Measurements from ENCODE around the gene BRINP2.

BRINP2 gene

DNA sequence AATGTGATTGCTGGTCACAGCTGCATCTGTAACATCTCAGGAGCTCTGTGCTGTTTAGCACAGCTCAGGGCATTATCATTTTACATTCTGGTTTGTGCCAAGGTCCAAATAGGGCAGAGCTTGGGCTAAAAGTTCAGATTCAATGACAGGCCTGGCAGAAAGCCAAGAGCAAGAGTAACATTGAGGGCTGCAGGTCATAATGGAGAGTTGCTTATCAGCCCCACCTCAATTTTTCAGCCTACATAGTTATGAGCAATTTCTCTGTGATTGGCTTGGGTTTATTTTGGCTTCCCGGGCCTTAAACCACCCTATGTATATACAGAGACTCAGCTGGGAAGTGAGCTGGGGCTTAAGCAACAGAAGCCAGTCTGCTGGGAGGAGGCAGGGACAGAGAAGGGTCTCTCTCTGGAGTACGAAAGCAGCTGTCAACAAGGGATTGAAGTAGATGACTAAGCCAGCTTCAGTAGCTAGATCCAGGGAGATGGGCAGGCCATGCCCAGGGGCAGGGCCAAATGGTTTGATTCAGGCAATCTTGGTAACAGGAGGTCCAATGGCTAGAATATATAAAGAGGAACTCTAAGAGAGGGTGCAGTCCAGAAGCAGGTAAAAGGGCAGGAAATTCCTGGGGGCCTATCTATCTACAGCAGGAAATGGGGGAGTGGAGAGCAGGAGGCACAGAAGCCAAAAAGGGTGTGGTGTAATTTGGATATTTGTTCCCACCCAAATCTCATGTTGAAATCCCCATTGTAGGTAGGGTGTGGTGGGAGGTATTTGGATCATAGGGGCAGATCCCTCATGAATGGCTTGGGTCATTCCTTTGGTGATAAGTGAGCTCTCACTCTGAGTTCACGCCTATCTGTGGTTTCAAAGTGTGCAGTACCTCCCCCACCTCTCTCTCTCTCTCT lies 49.0 kb downstream of the BRINP2 start:
- no peak for DNase-seq

DNA sequence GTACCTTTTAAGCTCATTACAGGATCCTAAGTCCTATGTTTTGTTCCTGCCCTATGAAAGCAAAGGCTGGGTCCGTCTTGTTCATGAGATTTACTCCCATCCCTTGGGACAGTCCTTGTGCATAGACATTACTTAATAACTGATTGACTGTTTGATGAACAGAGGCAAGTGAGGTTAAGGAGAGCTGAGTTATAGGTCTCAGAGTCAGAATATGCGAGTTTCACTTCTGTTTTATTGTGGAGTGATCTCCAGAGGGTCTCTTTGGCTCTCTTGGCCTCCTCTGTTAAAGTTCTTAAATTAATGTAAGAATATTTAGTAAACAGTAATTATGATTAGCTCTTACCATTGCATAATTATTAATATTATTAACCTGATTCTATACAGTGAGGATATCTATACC lies 52.6 kb downstream of the BRINP2 start:
- DNase-seq: no peak

DNA sequence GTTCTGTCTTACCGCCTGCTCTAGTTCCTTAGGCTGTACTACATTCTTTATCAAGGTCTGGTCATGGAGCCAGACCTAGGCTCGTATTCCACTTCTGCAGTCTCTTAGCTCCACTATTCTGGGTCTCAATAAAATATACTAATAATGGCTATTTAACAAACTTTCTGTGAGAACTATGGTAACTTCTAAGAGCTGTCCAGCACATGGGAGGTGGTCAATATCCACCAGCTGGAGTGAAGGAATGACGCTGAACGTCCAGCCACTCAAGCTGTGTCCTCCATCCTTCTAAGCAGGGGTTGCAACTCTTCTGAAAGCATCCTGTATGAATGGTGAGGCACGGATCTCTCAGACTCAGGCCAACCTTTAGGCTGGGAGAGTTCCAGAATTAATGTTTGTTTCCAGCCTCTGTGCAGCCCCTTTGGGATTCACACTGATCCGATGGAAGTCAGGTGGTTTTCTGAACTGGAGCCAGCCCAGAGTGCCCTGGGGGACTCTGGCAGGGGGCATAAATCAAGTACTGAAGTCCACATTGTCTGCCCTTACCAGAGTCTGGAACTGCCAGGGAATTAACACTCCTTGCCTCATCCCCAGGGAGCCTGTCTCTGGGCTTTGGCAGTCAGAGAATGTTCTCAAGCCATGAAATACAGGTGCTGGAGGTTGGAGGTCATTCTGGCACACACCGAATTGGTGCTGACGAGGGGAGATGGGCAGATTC lies 57.4 kb downstream of the BRINP2 start:
- DNase-seq: no peak

DNA sequence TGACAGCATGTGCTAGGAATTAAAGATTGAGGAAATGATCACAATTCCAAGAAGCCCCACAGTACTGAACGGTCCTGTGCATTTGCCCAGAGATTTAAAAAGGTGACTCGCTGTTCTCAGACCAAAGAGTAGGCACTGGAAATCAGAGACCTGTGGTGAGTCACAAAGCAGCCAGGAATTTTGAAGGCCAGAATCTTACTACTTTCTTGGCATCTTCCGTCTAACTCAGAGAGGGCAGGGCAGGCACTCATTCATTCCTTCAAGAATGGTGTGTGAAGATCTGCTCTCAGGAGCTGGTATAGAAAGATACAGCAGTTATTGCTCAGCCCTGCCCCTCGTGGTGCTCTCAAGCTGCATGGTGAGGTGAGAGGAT lies 57.9 kb downstream of the BRINP2 start:
- DNase-seq: no peak

DNA sequence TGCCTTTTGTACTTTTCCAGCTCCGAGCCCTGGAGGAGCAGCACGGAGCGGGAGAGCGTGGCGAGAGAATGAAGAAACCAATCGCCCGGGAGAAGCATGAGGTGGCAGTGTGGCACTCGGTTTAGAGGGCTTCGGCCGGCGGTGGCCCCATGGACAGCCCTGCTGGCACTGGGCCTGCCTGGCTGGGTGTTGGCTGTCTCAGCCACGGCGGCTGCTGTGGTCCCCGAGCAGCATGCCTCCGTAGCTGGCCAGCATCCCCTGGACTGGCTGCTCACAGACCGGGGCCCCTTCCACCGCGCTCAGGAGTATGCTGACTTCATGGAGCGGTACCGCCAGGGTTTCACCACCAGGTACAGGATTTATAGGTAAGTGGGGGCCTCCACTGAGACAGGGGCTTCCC lies 59.0 kb downstream of the BRINP2 start:
- peak in 29 of 56 donors; percentile 10 to 72 (median 35) for DNase-seq

DNA sequence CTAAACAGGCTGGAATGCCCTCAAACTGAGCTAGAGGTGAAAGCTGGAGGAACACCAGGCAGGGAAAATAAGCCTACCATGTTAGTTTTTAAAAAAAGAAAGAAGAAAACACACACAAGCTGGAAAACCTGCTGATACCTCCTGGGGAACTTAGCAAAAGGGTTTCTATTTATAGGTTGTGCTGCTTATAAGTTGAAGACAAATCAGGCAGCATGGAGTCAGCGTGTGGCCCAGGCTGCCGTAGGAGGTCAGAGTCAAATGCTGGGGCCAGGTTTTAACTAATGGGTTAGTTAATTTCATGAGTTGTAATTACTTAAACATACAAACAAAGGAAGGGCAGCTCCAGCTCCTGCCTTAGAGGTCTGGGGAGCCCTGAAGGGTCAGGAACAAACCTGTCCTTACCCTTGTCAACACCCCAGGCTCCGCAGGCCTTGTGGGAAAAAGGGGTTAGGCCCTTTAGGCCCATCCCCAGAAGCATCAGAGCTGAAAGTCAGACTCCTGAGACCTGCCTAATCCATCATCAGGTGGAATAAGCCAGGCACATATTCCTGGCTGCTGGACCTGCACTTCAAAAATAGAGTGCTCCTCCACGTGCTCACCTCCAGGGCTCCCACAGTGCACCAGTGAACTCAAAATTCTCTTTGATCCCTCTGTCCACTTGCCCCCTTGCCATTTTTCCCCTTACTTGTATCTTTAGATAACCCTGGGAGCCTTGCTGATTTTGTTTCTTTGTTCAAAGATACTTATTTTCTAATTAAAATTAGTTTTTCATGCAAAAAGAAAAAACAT lies 59.7 kb downstream of the BRINP2 start:
- DNase-seq: no peak

DNA sequence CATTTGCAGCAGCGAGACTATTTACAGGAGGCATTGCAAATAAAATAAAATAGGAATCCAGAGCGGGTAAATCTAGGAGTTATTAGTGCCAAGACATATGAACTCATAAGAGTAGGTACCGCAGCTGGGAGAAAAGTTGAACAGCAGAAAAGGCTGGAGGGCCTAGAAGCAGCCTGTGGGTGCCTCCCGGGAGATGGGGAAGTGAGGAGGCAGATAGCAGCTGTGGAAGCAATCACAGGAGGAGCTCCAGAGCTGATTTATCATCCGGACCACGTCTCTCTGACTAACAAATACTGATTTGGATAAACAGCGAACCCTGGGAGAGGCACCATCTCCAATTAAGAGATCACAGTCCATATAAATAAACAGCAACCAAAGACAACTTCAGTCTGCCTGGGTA lies 64.6 kb downstream of the BRINP2 start:
- DNase-seq: peak in 1 of 56 donors; percentile 5

DNA sequence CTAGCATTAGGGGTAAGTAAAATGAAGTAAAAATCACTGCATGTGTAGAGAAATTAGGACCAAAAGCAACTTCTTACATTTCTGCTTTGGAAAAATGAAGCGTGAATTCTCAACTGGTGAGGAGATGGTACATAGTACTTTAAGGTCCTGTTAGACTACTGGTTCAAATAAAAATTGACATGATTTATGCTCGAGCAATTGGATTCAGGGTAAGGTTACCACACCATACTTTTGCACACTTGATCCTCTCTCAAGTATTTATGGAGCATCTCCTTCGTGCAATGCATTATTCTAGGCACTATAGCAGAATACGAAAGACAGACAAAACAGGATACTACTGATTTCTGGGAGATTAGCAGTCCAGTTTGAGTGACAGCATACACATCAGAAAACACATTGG lies 66.2 kb downstream of the BRINP2 start:
- no peak for DNase-seq

DNA sequence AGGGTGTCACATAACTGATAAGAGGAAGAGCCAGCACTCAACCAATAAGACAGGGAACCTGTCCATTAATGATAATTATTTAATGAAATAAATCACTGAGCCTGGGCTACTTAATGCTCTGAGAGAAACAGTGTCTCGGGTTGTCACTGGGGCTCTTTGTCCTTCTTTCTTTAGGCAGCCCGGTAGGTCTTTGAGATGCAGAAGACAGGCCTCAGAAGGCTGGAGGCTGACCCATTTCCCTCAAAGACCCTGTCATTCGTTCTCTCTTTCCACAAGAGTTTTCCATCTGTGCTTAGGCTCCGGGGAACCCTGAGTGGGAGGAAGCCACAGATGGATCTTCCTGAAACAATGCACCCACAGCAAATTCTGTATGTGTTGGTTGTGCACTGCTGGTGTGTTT lies 68.2 kb downstream of the BRINP2 start:
- DNase-seq: peak in 2 of 56 donors; percentile 5 to 43

DNA sequence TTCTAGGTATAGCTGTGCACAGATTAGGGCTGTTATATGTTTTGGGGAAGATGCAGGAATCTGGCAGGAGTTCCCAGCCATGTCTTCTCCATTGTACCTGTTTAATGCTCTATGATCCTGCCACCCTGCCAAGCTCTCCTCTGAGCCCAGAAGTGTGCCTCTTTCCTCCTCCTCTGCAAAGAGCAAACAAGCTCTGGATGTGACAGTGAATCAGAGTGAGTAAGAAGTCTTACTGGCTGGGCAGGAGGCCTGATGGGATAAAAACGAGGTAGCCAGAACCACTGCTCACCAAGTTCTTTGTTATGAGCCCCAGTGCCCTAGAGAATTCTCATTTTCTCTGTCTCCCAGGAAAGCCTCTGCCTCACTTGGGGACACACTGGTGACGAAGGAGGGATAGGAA lies 69.0 kb downstream of the BRINP2 start:
- DNase-seq: no peak

DNA sequence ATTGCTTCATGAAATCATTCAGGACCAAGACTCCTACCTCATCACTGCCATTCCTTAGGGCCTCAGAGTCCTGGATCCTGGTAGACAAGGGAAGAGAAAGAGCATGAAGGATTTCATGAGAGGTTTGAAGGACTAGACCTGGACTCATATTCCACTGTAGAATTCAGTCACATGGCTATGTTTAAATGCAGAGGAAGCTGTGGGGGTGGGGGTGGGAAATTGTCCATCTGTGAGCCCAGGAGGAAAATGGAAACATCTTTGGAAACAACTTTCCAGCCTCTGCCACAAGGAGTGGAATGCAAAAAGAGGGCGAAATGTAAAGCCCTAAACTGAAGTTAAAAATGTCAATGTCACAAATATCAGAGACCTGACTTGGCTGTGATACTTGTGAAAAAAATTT lies 73.0 kb downstream of the BRINP2 start:
- DNase-seq: no peak

DNA sequence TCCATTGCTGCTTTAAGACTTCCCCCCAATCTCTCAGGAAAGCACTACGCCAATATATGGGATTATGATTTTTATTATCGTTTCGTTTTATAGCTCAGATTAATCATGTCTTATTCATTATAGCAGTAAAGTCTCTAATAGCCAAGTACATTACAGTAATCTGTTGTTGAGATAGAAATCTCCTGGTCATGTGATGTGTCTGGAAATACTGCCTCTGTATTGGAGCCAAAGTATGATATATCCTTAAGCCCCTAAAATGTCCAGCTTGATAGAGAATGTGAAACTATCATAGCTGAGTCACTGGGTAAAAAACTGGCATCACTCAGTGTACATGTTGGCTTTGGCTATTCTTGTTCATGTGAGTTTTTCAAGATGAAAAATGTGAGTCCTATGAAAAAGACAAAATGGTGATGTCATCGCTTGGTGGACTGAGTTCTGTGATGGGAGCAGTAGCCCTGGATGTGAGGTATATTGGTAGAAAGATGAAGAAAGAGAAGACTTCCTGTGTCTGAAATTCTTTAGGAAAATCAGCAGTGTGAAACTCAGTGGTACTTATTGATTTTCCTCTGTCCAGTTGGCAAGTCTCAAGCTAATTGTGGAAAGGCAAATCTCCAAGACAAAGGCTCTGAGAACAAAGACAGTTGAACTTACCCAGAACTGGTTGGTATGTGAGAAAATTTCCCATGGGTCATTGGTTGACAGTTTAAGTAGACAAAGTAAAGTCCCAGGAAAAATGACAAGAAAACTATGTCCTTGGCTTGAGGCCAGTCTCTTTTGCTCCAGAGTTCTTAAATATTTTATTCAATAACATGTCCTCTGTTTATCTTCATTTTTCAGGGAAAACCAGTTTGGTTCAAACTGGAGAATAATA lies 76.2 kb downstream of the BRINP2 start:
- DNase-seq: no peak

DNA sequence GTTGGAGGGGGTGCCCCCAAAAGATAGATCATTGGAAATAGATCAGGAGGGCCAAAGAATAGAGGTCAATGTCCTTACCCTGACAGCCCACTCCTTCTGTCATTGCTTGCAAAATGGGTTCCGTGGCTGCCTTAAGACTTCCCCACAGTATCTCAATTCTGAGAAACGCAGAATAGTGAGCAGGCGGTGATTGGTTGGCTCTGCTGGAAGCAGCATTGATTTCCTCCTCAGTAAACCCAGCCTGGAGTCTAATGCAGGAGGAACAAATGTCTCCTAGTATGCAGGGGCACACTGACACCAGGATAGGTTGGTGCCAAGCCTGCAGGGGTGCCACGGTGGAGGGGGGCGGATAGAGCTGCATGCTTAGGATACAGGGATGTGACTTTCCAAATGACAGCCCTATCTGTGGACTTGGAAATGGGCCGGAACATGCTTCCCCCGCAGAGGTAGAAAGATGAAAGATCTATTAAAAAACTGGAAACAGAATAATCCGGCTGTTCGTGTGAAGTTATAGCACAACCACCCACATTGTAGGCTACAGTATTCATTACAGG lies 76.9 kb downstream of the BRINP2 start:
- peak in 4 of 56 donors; percentile 6 to 29 (median 19) for DNase-seq

DNA sequence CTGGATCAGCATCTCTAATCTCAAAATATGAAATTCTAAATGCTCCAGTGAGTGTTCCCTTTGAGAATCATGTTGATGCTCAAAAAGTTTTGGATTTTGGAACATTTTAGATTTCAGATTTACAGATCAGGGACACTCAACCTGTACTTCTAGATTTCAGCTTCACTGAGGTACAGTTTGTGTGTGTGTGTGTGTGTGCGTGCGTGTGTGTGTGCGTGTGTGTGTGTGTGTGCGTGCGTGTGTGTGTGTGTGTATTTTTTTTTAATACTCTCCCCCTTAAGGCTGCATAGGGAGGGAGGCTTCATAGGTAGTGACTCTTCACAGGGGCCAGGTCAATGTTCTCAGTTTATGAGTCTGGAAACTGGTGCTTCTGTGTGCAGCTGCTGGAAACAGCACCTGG lies 77.5 kb downstream of the BRINP2 start:
- no peak for DNase-seq

DNA sequence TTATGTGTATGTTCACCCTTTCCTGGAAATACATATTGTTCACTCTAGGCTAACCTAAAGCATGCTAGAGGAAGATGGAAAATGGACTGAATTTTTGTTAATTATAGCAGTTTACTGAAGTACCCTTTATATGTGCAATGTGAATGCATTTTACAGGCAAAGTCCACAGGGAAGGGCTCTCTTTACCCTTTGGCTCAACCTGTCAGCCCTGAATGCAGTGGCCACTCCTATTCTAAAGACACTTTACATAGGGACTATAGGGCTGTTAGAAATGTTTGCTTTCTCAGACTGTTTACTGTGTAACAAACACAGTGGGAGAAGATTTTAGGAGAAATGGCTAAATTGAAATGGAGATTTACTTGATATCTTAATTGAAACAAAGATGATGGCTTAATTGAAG lies 78.5 kb downstream of the BRINP2 start:
- DNase-seq: no peak

DNA sequence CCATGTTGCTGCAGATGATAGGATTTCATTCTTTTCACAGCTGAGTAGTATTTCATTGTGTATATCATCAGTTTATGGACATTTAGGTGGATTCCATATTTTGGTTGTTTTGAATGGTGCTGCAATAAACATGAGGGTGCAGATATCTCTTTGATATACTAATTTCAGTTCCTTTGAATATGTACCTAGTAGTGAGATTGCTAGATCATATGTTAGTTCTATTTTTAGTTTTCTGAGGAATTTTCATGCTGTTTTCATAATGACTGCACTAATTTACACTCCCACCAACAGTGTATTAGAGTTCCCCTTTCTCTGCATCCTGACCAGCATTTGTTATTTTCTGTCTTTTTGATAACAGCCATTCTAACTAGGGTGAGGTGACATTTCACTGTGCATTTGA lies 82.1 kb downstream of the BRINP2 start:
- DNase-seq: no peak

DNA sequence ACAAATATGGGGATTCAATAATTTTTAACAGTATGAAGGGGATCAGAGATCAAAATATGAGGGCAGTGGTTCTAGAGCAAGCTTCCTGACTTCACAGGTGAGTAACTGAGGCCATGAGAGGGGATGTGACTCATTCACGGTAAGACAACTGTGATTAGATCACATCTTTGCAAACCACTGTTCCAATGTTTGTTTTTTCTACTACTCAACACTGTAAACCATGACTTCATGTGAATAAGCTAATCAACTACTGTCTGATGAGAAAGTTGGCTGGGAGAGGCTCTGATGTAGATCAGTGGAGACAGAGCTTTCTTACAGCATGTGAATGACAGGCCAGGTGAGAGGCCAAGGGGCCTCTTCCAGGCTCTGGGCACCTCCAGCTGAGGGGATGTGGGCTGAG lies 84.7 kb downstream of the BRINP2 start:
- no peak for DNase-seq

DNA sequence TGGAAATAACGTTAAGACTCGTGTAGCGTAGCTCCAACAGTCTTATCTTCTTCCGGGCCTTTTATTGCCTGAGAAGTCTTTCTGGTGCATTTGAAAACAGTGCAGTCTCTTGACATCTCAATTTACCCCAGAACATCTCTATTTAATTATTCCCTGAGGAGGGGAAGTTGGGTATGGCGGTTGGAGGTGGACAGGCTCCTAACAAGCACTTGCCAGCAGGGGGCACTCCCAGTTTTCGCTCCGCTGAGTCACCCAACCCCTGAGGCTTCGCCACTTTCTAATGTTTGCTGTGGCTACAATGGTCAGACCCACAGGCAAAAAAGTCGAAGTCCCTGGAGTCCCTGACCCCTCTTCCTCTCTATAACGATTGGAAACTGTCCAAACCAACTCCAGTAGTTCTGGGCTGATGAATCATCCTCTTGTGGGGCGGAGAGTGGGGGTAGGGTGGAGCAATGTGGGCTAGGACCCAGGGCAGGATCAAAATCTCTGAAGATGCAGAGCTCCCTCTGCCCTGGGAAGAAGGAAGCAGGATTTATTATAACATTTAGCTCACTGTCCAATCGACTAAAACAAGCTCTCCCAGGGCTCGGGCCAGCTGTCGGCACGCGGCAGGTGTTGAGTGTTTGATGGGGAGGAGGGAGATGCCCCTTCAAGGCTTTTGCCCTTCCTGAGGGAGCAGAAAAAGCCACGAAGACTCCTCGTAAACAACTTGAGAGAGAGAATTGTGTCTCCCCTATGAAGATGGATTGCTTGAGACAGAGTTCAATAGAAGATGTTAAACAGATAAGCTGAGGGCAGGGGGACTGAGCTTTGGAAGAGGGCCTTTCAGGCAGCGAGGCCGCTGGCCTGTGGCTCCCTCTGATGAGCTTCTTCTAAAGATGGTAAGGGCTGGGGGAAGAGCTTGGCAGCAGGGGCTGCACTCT lies 85.7 kb downstream of the BRINP2 start:
- DNase-seq: peak in 37 of 56 donors; percentile 11 to 75 (median 40)

DNA sequence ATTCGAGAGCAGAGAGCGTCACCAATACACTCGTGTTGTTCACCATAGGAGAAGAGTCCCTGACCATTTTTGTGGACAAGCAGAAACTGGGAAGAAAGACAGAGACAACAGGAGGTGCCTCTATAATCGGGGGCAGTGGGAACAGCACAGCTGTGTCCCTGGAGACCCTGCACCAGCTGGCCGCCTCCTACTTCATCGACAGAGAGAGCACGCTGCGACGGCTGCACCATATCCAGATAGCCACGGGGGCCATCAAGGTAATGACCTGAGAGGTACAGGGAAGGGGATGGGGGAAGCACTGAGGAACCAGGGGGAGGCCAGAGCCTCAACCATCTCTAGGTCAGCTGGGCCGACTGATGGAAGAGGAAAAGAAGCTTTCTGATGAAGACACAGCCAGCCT lies 86.4 kb downstream of the BRINP2 start:
- no peak for DNase-seq

DNA sequence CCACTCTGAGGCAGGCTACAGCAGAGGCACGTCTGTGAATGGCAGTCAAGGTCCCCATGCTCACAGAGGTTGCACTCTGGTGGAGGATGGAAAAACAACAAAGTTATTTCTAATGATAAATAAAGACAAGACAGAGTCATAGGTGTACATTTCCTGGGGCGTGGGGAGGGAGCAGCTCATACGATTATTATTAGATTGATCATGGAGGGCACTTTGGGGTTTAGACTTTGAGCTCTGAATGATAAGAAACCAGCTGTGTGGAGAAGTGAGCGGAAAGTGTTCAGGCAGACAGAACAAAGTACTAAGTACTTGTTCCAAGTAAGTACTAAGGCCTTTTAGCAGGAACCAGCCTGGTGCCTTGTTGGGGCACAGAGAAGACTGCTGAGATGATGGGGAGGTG lies 86.8 kb downstream of the BRINP2 start:
- no peak for DNase-seq

Data from amygdala (tissue), 56 donors.